IPS DF 6.9 (cell line): ENCODE measurements around the gene PI4KA.

ENCODE experiments used
- DNase-seq: peaks from one replicate; pipeline ENCODE4 v3.0.0-alpha.2; 2013; ENCODE audit warnings: low read depth, low spot score
- H3K27ac ChIP-seq: one replicate; pipeline ENCODE4 v1.5.1; 2013; ENCODE audit warnings: low read length, control low read depth
- H3K27me3 ChIP-seq: 2 replicates; pipeline ENCODE4 v1.6.1; 2013; ENCODE audit warnings: mild to moderate bottlenecking, low read length; ENCODE audit not compliant: control insufficient read depth, insufficient read depth
- H3K36me3 ChIP-seq: 2 replicates; pipeline ENCODE4 v1.6.1; 2013; ENCODE audit warnings: low read length; ENCODE audit not compliant: control insufficient read depth, insufficient read depth
- H3K4me1 ChIP-seq: 2 replicates; pipeline ENCODE4 v1.6.1; 2013; ENCODE audit warnings: low read length; ENCODE audit not compliant: control insufficient read depth, insufficient read depth
- H3K4me3 ChIP-seq: 2 replicates; pipeline ENCODE4 v1.5.1; 2013; ENCODE audit warnings: mild to moderate bottlenecking, low read length
- H3K9me3 ChIP-seq: 2 replicates; pipeline ENCODE4 v1.6.1; 2013; ENCODE audit warnings: low read length, inconsistent platforms; ENCODE audit not compliant: control insufficient read depth, insufficient read depth
- WGBS: extraction: QIAGEN DNeasy Blood & Tissue Kit; methylation state at CpG from one replicate; pipeline ENCODE4 v1.1.7; 2013; ENCODE audit warnings: mixed read lengths, missing lambda C conversion rate; ENCODE audit not compliant: insufficient read length, insufficient coverage; 5-methylcytosine and 5-hydroxymethylcytosine counted together

The PI4KA gene

GRCh38 chr22:20815477-20816050 lies 43.0 kb downstream of the PI4KA start:
- WGBS, result 100% methylated on average over 1 of the region's 9 CpGs
- no peaks in the 10 kb centered on the region for H3K36me3 ChIP-seq

GRCh38 chr22:20814221-20814808 lies 44.3 kb downstream of the PI4KA start:
- 100% methylated on average over 1 of the region's 5 CpGs for WGBS

More at GRCh38 chr22:20815477-20816050, 43.0 kb downstream of the PI4KA start:
- Histone ChIP-seq H3K27ac (no peak overlapping the region), H3K4me3 (no peak overlapping the region), H3K27me3 (no peaks in the 10 kb centered on the region), H3K4me1 (no peaks in the 10 kb centered on the region), H3K9me3 (no peaks in the 10 kb centered on the region; the same call in 1 of the 2 replicates)
- DNase-seq, result no peak

GRCh38 chr22:20813056-20813455 lies 45.6 kb downstream of the PI4KA start:
- no peaks in the 10 kb centered on the region for H3K9me3 ChIP-seq
- no peak overlapping the region for H3K4me3 ChIP-seq
- no peak overlapping the region for H3K27ac ChIP-seq
- no peaks in the 10 kb centered on the region for H3K36me3 ChIP-seq
- H3K27me3 ChIP-seq, result no peaks in the 10 kb centered on the region
- no peaks in the 10 kb centered on the region for H3K4me1 ChIP-seq
- no CpG with 5 or more reads among the region's 4 CpGs for WGBS
- DNase-seq, result no peak

More at GRCh38 chr22:20814221-20814808, 44.3 kb downstream of the PI4KA start:
- Histone ChIP-seq H3K4me3 (no peak overlapping the region), H3K27ac (no peak overlapping the region), H3K4me1 (no peaks in the 10 kb centered on the region), H3K9me3 (no peaks in the 10 kb centered on the region), H3K27me3 (no peaks in the 10 kb centered on the region), H3K36me3 (no peaks in the 10 kb centered on the region)
- no peak for DNase-seq

GRCh38 chr22:20811971-20812660 lies 46.5 kb downstream of the PI4KA start:
- Histone ChIP-seq H3K4me1 (no peaks in the 10 kb centered on the region), H3K4me3 (no peak overlapping the region), H3K9me3 (no peaks in the 10 kb centered on the region), H3K27ac (no peak overlapping the region), H3K27me3 (no peaks in the 10 kb centered on the region), H3K36me3 (no peaks in the 10 kb centered on the region)
- WGBS, result no CpG with 5 or more reads among the region's 5 CpGs
- no peak for DNase-seq

- H3K27ac ChIP-seq, result no peak overlapping the region
- H3K27me3 ChIP-seq, result no peaks in the 10 kb centered on the region
- H3K4me1 ChIP-seq, result no peaks in the 10 kb centered on the region
- WGBS, result no CpG with 5 or more reads among the region's 1 CpG
- H3K36me3 ChIP-seq, result no peaks in the 10 kb centered on the region
- H3K4me3 ChIP-seq, result no peak overlapping the region
- DNase-seq, result no peak
- H3K9me3 ChIP-seq, result no peaks in the 10 kb centered on the region
Measured at GRCh38 chr22:20811171-20811570, 47.4 kb downstream of the PI4KA start.

GRCh38 chr22:20810645-20811044 lies 48.0 kb downstream of the PI4KA start:
- Histone ChIP-seq H3K9me3 (no peaks in the 10 kb centered on the region), H3K36me3 (no peaks in the 10 kb centered on the region), H3K4me3 (no peak overlapping the region), H3K27me3 (no peaks in the 10 kb centered on the region), H3K27ac (no peak overlapping the region), H3K4me1 (no peaks in the 10 kb centered on the region)
- DNase-seq, result no peak
- WGBS, result no CpG with 5 or more reads among the region's 9 CpGs

GRCh38 chr22:20809538-20810185 lies 48.9 kb downstream of the PI4KA start:
- H3K4me1 ChIP-seq, result no peaks in the 10 kb centered on the region
- H3K36me3 ChIP-seq, result no peaks in the 10 kb centered on the region; the same call in 1 of the 2 replicates
- H3K27me3 ChIP-seq, result no peaks in the 10 kb centered on the region
- H3K9me3 ChIP-seq, result no peaks in the 10 kb centered on the region
- no CpG with 5 or more reads among the region's 6 CpGs for WGBS
- DNase-seq, result no peak
- H3K27ac ChIP-seq, result no peak overlapping the region
- no peak overlapping the region for H3K4me3 ChIP-seq

GRCh38 chr22:20808844-20809243 lies 49.8 kb downstream of the PI4KA start:
- no peak for DNase-seq
- H3K9me3 ChIP-seq, result no peaks in the 10 kb centered on the region
- no peaks in the 10 kb centered on the region for H3K27me3 ChIP-seq
- no peaks in the 10 kb centered on the region for H3K4me1 ChIP-seq
- H3K36me3 ChIP-seq, result peaks cover 1% of the 10 kb centered on the region
- H3K4me3 ChIP-seq, result no peak overlapping the region
- no CpG with 5 or more reads among the region's 4 CpGs for WGBS
- no peak overlapping the region for H3K27ac ChIP-seq

GRCh38 chr22:20807315-20807752 lies 51.3 kb downstream of the PI4KA start:
- Histone ChIP-seq H3K27ac (no peak overlapping the region), H3K4me3 (no peak overlapping the region), H3K27me3 (no peaks in the 10 kb centered on the region), H3K4me1 (no peaks in the 10 kb centered on the region), H3K9me3 (no peaks in the 10 kb centered on the region), H3K36me3 (peaks cover 3% of the 10 kb centered on the region)
- no peak for DNase-seq
- no CpG with 5 or more reads among the region's 4 CpGs for whole genome bisulfite sequencing

- DNase-seq, result no peak
- Histone ChIP-seq H3K4me3 (no peak overlapping the region), H3K9me3 (no peaks in the 10 kb centered on the region), H3K4me1 (no peaks in the 10 kb centered on the region), H3K27me3 (no peaks in the 10 kb centered on the region), H3K27ac (no peak overlapping the region), H3K36me3 (peaks cover 3% of the 10 kb centered on the region)
- no CpG with 5 or more reads among the region's 3 CpGs for WGBS
Measured at GRCh38 chr22:20805972-20806471, 52.6 kb downstream of the PI4KA start.
